Ovary (tissue), 3 donors: Measurements from ENCODE around the gene CMIP.

Source experiments
- EP300 ChIP-seq: sonication (generic); formaldehyde crosslinking; IDR thresholded peaks from one replicate; pipeline ENCODE4 v1.6.1; 2017; ENCODE audit warnings: antibody characterized with exemption
- POLR2A ChIP-seq: fragments of 450-650 bp; IDR thresholded peaks from one replicate; pipeline ENCODE4 v1.6.1; 2017; ENCODE audit warnings: antibody characterized with exemption, mild to moderate bottlenecking, moderate library complexity
- TF ChIP-seq, protein P1 (sequence below), 3 donors: fragments of 450-650 bp in 2 of 3; fragments of 200-600 bp in 1 of 3; IDR thresholded peaks; one replicate each; pipeline versions ENCODE4 v1.5.1 to v1.8.0; 2016 to 2022; ENCODE audit warnings: antibody characterized with exemption in 3 of 3, mild to moderate bottlenecking in 1 of 3
- donor health status: DM: no; HTN: no; CAD: no.

DNA sequence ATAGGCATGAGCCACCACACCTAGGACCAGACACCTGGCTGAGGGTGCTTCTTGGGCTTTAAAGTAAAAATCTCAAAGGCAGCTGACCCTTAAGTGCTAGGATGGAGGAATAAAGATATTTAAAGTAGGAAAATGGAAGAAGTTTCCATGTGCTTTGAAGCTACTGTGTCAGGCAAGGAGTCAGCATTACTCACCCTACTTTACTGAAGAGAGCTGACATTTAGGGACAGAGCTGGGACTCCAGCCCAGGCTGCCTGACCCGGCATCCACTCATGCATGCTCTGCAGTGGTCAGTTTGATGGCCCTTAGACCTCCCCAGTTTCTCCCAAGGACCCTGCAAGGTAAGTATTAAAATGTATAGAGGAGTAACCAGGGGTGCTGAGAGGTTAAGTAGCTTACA, 209.7 kb downstream of the CMIP start:
- TF ChIP-seq, protein P1, sequence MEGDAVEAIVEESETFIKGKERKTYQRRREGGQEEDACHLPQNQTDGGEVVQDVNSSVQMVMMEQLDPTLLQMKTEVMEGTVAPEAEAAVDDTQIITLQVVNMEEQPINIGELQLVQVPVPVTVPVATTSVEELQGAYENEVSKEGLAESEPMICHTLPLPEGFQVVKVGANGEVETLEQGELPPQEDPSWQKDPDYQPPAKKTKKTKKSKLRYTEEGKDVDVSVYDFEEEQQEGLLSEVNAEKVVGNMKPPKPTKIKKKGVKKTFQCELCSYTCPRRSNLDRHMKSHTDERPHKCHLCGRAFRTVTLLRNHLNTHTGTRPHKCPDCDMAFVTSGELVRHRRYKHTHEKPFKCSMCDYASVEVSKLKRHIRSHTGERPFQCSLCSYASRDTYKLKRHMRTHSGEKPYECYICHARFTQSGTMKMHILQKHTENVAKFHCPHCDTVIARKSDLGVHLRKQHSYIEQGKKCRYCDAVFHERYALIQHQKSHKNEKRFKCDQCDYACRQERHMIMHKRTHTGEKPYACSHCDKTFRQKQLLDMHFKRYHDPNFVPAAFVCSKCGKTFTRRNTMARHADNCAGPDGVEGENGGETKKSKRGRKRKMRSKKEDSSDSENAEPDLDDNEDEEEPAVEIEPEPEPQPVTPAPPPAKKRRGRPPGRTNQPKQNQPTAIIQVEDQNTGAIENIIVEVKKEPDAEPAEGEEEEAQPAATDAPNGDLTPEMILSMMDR (IDR thresholded peaks at IDR 0.05): no peak
- TF ChIP-seq EP300 (no peak), POLR2A (no peak)
